ENCODE results near the gene TRNT1. TPM values are rescaled to one million over a fixed set of nuclear protein-coding genes. Genes with fewer than 3 reads are reported as not detected.

Gene TRNT1
- total RNA-seq, 4 donors from 2014 or later, result 22.6 to 52.0 (median 31.7) TPM

DNA sequence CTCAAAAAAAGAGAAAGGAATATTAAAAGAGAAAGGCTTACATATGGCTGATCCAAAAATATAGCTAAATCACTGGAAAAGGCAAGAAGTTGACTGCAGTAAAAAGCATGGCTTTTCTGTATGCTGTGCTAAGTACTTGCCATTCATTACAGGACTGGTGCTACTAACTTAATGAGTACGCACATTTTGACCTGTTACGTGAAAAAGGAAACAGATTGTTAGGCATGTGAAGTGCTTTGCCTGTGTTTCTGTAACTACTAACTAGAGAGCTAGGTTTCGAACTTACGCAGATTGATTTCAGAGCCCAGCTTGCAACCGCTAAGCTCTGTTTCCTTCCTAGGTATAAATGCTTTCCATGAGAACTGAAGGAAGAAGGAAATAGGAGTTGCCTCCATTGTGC, 2.8 kb downstream of the TRNT1 start:
- Histone ChIP-seq H3K4me1 (peaks cover 0 to 20% (median 7%) of the 10 kb centered on the region in 4 donors), H3K27me3 (no peaks in the 10 kb centered on the region), H3K9me3 (no peaks in the 10 kb centered on the region), H3K4me3 (no peak overlapping the region), H3K36me3 (peaks cover 0 to 23% (median 0%) of the 10 kb centered on the region in 3 donors), H3K27ac (no peak overlapping the region)
- DNase-seq, result no peak
- no peak for TF ChIP-seq POLR2A (IDR thresholded peaks at IDR 0.05)
- TF ChIP-seq, protein P1, sequence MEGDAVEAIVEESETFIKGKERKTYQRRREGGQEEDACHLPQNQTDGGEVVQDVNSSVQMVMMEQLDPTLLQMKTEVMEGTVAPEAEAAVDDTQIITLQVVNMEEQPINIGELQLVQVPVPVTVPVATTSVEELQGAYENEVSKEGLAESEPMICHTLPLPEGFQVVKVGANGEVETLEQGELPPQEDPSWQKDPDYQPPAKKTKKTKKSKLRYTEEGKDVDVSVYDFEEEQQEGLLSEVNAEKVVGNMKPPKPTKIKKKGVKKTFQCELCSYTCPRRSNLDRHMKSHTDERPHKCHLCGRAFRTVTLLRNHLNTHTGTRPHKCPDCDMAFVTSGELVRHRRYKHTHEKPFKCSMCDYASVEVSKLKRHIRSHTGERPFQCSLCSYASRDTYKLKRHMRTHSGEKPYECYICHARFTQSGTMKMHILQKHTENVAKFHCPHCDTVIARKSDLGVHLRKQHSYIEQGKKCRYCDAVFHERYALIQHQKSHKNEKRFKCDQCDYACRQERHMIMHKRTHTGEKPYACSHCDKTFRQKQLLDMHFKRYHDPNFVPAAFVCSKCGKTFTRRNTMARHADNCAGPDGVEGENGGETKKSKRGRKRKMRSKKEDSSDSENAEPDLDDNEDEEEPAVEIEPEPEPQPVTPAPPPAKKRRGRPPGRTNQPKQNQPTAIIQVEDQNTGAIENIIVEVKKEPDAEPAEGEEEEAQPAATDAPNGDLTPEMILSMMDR (IDR thresholded peaks at IDR 0.05), result no peak

DNA sequence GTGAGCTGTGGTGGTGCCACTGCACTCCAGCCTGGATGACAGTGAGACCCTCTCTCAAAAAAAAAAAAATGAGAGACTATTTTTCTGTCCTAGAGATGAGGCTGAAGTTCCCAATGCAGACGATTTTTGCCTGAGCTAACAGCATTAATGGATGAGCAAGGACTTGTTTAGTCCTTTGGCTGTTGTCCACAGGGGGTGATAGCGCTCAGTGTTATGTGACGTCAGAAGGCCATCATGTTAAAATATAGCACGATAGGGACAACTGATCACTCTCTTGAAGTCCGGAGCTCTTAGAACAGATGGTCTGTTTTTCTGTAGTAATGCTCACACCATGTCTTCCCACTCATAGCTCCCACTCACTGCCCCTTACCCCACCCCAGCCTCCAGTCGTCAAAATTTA, 6.8 kb downstream of the TRNT1 start:
- Histone ChIP-seq H3K9me3 (no peaks in the 10 kb centered on the region), H3K27ac (no peak overlapping the region), H3K36me3 (peaks cover 0 to 34% (median 0%) of the 10 kb centered on the region in 3 donors), H3K4me1 (peaks cover 0 to 10% (median 2%) of the 10 kb centered on the region in 4 donors), H3K4me3 (no peak overlapping the region), H3K27me3 (no peaks in the 10 kb centered on the region)
- TF ChIP-seq, protein P1 (IDR thresholded peaks at IDR 0.05), result no peak
- TF ChIP-seq POLR2A (IDR thresholded peaks at IDR 0.05), result no peak
- DNase-seq, result no peak

DNA sequence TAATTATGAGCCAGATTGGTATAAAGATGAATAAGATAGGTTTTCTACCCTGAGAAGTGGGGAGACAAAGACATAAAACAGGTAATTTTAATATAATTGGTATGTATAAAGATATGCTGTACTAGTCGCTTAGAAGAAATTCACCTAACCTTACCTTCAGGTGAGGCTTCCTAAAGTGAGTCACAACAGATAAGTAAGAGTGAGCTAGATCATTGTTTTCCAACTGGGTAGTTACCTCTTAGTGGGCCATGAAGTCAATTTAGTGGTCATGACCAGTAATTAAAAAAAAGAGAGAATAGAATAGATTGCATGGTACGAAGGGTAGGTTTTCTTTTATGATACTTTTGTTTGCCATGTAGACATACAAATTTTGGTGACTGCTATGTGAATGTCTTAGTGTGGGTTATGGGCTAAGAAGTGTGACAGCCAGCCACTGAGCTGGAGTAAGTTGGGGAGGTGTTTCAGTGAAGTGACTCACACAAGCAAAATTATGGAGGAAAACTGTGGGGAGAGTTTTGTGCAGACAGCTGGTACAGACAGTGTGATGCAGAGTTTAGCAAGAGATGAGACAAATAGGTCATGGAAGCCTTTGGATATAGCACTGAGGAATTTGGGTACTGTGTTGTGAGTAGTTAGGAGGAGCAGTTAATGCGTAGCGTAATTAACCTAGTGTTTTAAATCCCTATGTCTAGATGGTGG, 8.2 kb downstream of the TRNT1 start:
- Histone ChIP-seq H3K27ac (no peak overlapping the region), H3K36me3 (peaks cover 0 to 30% (median 0%) of the 10 kb centered on the region in 3 donors), H3K4me1 (peaks cover 0 to 4% (median 0%) of the 10 kb centered on the region in 4 donors), H3K27me3 (no peaks in the 10 kb centered on the region), H3K9me3 (no peaks in the 10 kb centered on the region), H3K4me3 (no peak overlapping the region)
- no peak for TF ChIP-seq POLR2A (IDR thresholded peaks at IDR 0.05)
- TF ChIP-seq, protein P1 (IDR thresholded peaks at IDR 0.05), result no peak
- DNase-seq, result no peak

DNA sequence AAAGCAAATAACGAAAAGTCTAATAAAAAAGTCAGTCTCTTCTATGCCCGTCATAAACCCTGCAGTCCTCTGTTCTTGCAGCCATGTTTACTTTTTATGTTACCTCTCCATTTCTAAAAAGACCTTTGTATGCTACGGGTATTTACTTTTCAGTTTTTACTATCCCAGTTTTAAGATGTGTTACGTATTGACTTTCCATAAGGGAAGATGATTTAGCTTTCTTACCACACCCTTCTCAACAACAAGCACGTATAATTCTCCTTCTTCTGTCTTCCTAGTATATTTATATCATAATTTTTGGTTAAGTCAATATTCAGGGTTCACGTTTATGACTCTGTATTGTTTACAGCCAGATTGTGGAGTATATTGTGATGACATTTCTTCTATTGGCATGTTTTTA, 10.8 kb downstream of the TRNT1 start:
- H3K27me3 ChIP-seq, result no peaks in the 10 kb centered on the region
- H3K36me3 ChIP-seq, result peaks cover 0 to 42% (median 0%) of the 10 kb centered on the region in 3 donors
- peaks cover 0 to 4% (median 0%) of the 10 kb centered on the region in 4 donors for H3K4me1 ChIP-seq
- H3K27ac ChIP-seq, result no peak overlapping the region
- DNase-seq, result no peak
- no peaks in the 10 kb centered on the region for H3K9me3 ChIP-seq
- TF ChIP-seq, protein P1 (IDR thresholded peaks at IDR 0.05), result no peak
- TF ChIP-seq POLR2A (IDR thresholded peaks at IDR 0.05), result no peak
- no peak overlapping the region for H3K4me3 ChIP-seq

DNA sequence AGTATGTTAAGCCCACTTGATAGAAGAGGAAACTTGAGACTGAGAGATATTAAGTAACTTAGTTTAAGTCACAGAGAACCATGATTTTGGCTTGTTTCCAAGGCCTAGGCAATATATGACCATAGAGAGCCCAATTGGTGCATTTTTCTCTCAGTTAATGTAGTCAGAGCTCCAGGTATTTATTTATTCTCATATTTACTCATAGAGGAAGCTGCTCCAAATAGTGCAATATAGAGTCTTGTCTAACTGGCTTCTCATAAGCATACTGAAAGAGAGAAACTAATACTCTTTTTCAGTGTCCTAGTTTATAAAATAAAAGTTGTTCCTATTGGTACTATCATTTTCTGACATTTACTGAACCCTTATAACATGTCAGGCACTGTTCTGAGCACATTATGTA, 15.2 kb downstream of the TRNT1 start:
- Histone ChIP-seq H3K36me3 (peaks cover 0 to 85% (median 0%) of the 10 kb centered on the region in 3 donors), H3K9me3 (no peaks in the 10 kb centered on the region), H3K27ac (no peak overlapping the region), H3K27me3 (no peaks in the 10 kb centered on the region), H3K4me1 (no peaks in the 10 kb centered on the region), H3K4me3 (no peak overlapping the region)
- TF ChIP-seq, protein P1 (IDR thresholded peaks at IDR 0.05), result no peak
- no peak for TF ChIP-seq POLR2A (IDR thresholded peaks at IDR 0.05)
- DNase-seq, result no peak

Data from Peyer's patch (tissue), 4 donors.